ENCODE data around the gene WIPI1.

- TF ChIP-seq CTCF (IDR thresholded peaks at IDR 0.05; ENCODE audit: low read depth, low read length): no peak
- TF ChIP-seq EZH2phosphoT487 (IDR thresholded peaks at IDR 0.05; ENCODE audit: low read depth): no peak
Measured at GRCh38 chr17:68489919-68490318, 32.6 kb upstream of the WIPI1 start.

Data from OCI-LY3 (cell line).